Frontal cortex (tissue), 4 donors: ENCODE data around the gene CLPSL2. TPM values are rescaled to one million over a fixed set of nuclear protein-coding genes. Genes with fewer than 3 reads are reported as not detected.

ENCODE experiments used
- DNase-seq, 2 donors: peaks; one replicate each; pipeline ENCODE4 v3.0.0; 2012; ENCODE audit warnings: low spot score in 2 of 2
- FAIRE-seq: peaks from 2 replicates; lab custom pipeline; 2012; peaks lifted over from hg19 to GRCh38; lab: Jason Lieb, UNC
- total RNA-seq: library from RNA; depleted of rRNA; stranded (reverse); fragments of >200 nt; gene quantifications from one replicate; pipeline ENCODE4 v1.2.3, GENCODE V29; 2014
- donor health status: control.
- donor health status: control.
- donor health status: control.

Gene CLPSL2
- total RNA-seq, 1 donor from 2014 or later: not detected

- no peak for DNase-seq
- FAIRE-seq: no peak
These were observed 33.6 kb upstream of the CLPSL2 start for GRCh38 chr6:35742842-35743241.

- no peak for DNase-seq
- FAIRE-seq: no peak
These were observed 30.9 kb upstream of the CLPSL2 start for GRCh38 chr6:35745509-35745908.

- FAIRE-seq (no peak), DNase-seq (no peak)
These were observed 29.9 kb upstream of the CLPSL2 start for GRCh38 chr6:35746516-35746915.

GRCh38 chr6:35747877-35748276 lies 28.5 kb upstream of the CLPSL2 start:
- no peak for DNase-seq
- FAIRE-seq: no peak

GRCh38 chr6:35750557-35750956 lies 25.8 kb upstream of the CLPSL2 start:
- DNase-seq (no peak), FAIRE-seq (no peak)

- DNase-seq (no peak), FAIRE-seq (no peak)
These were observed 24.8 kb upstream of the CLPSL2 start for GRCh38 chr6:35751594-35751993.

- DNase-seq: no peak
- no peak for FAIRE-seq
These were observed 24.1 kb upstream of the CLPSL2 start for GRCh38 chr6:35752330-35752729.

- DNase-seq: no peak
These were observed 21.7 kb upstream of the CLPSL2 start for GRCh38 chr6:35754452-35755277.

GRCh38 chr6:35755278-35755924 lies 21.0 kb upstream of the CLPSL2 start:
- DNase-seq (no peak), FAIRE-seq (no peak)

More at GRCh38 chr6:35754452-35755277, 21.7 kb upstream of the CLPSL2 start:
- FAIRE-seq: no peak

GRCh38 chr6:35757456-35758123 lies 18.8 kb upstream of the CLPSL2 start:
- DNase-seq (no peak), FAIRE-seq (no peak)

- FAIRE-seq (no peak), DNase-seq (no peak)
These were observed 17.0 kb upstream of the CLPSL2 start for GRCh38 chr6:35759426-35759825.

- no peak for FAIRE-seq
These were observed 10.7 kb upstream of the CLPSL2 start for GRCh38 chr6:35765739-35766138.

GRCh38 chr6:35769211-35769610 lies 7.2 kb upstream of the CLPSL2 start:
- no peak for FAIRE-seq
- no peak for DNase-seq

More at GRCh38 chr6:35765739-35766138, 10.7 kb upstream of the CLPSL2 start:
- DNase-seq: no peak

GRCh38 chr6:35771343-35771627 lies 5.1 kb upstream of the CLPSL2 start:
- DNase-seq (no peak), FAIRE-seq (no peak)

- FAIRE-seq (no peak), DNase-seq (no peak)
These were observed 2.1 kb upstream of the CLPSL2 start for GRCh38 chr6:35774116-35774794.

- no peak for DNase-seq
- FAIRE-seq: no peak
These were observed 1.4 kb upstream of the CLPSL2 start for GRCh38 chr6:35775031-35775430.

- DNase-seq (no peak), FAIRE-seq (no peak)
These were observed 1.1 kb downstream of the CLPSL2 start for GRCh38 chr6:35777356-35778102.

GRCh38 chr6:35778437-35778836 lies 2.0 kb downstream of the CLPSL2 start:
- FAIRE-seq (no peak), DNase-seq (no peak)

GRCh38 chr6:35780719-35781118 lies 4.3 kb downstream of the CLPSL2 start, which contains the start of gene CLPSL1:
TSS of gene CLPSL1 (plus strand) at chr6:35781019. CDS start at chr6:35781111, 92 bp downstream.
- no peak for FAIRE-seq
- DNase-seq: no peak

- DNase-seq: no peak
- FAIRE-seq: no peak
These were observed 4.9 kb downstream of the CLPSL2 start for GRCh38 chr6:35781290-35781689.
